WTC11 (cell line): ENCODE data around the gene ZNRF1. TPM values are rescaled to one million over a fixed set of nuclear protein-coding genes. Genes with fewer than 3 reads are reported as not detected.

Source experiments
- ATAC-seq: fragments of 200-7000 bp; cut with Tn5 transposase; 2 replicates; pipeline ENCODE4 v1.10.0; 2021; ENCODE audit warnings: mild to moderate bottlenecking, moderate library complexity
- CTCF ChIA-PET: fragments of 300-600 bp; sonication (Branson Sonifier 250); formaldehyde crosslinking; loops from one replicate; lab custom pipeline; 2021; ENCODE audit warnings: antibody characterized with exemption; lab: Charles Lee
- POLR2A ChIA-PET: fragments of 350-600 bp; sonication (Branson Sonifier 250); formaldehyde crosslinking; loops from one replicate; lab custom pipeline; 2021; ENCODE audit warnings: antibody characterized with exemption; lab: Charles Lee
- DNase-seq: peaks from one replicate; pipeline ENCODE4 v3.0.0; 2021; ENCODE audit warnings: low spot score
- H3K27ac Mint-ChIP-seq: 2 replicates; pipeline ENCODE4 v1.8.0; 2021; ENCODE audit warnings: mixed read lengths
- H3K27me3 Mint-ChIP-seq: 2 replicates; pipeline ENCODE4 v1.8.0; 2021; ENCODE audit warnings: low read depth, mild to moderate bottlenecking, moderate library complexity, mixed read lengths
- H3K36me3 Mint-ChIP-seq: 2 replicates; pipeline ENCODE4 v1.8.0; 2021; ENCODE audit warnings: mixed read lengths
- H3K4me1 Mint-ChIP-seq: 2 replicates; pipeline ENCODE4 v1.8.0; 2022; ENCODE audit warnings: mixed read lengths
- H3K4me3 Mint-ChIP-seq: 2 replicates; pipeline ENCODE4 v1.8.0; 2021; ENCODE audit warnings: mild to moderate bottlenecking, moderate library complexity, mixed read lengths
- H3K9me3 Mint-ChIP-seq: 2 replicates; pipeline ENCODE4 v1.8.0; 2021; ENCODE audit warnings: mixed read lengths
- AFF4 ChIP-seq: sonication (generic); formaldehyde crosslinking; IDR thresholded peaks from 2 replicates; pipeline ENCODE4 v1.8.1; 2023; ENCODE audit warnings: mild to moderate bottlenecking, missing genetic modification reagents, borderline replicate concordance
- CBFB ChIP-seq: sonication (generic); formaldehyde crosslinking; IDR thresholded peaks from 2 replicates; pipeline ENCODE4 v1.8.1; 2022; ENCODE audit warnings: mild to moderate bottlenecking, low read depth, missing genetic modification reagents
- FOXJ3 ChIP-seq: sonication (generic); formaldehyde crosslinking; IDR thresholded peaks from 2 replicates; pipeline ENCODE4 v1.9.0; 2021; ENCODE audit warnings: missing genetic modification reagents, mild to moderate bottlenecking, borderline replicate concordance
- FOXP1 ChIP-seq: sonication (generic); formaldehyde crosslinking; IDR thresholded peaks from 2 replicates; pipeline ENCODE4 v1.8.0; 2022; ENCODE audit warnings: missing genetic modification reagents, mild to moderate bottlenecking, moderate library complexity, borderline replicate concordance
- HMGXB4 ChIP-seq: sonication (generic); formaldehyde crosslinking; IDR thresholded peaks from 2 replicates; pipeline ENCODE4 v1.8.1; 2023; ENCODE audit warnings: mild to moderate bottlenecking, moderate library complexity, missing genetic modification reagents
- OVOL2 ChIP-seq: fragments of 250-450 bp; sonication (Bioruptor Pico); IDR thresholded peaks from 2 replicates; pipeline ENCODE4 v1.9.0; 2021; ENCODE audit warnings: mild to moderate bottlenecking, borderline replicate concordance
- SMAD3 ChIP-seq: sonication (generic); formaldehyde crosslinking; IDR thresholded peaks from 2 replicates; pipeline ENCODE4 v1.8.0; 2022; ENCODE audit warnings: missing genetic modification reagents, mild to moderate bottlenecking, borderline replicate concordance
- SMAD4 ChIP-seq: sonication (generic); formaldehyde crosslinking; IDR thresholded peaks from 2 replicates; pipeline ENCODE4 v1.8.0; 2022; ENCODE audit warnings: mild to moderate bottlenecking, missing genetic modification reagents
- SOX15 ChIP-seq: fragments of 250-450 bp; sonication (Bioruptor Pico); IDR thresholded peaks from 2 replicates; pipeline ENCODE4 v1.9.0; 2021; ENCODE audit warnings: mild to moderate bottlenecking
- TEAD4 ChIP-seq: sonication (generic); formaldehyde crosslinking; IDR thresholded peaks from 2 replicates; pipeline ENCODE4 v1.8.0; 2022; ENCODE audit warnings: mild to moderate bottlenecking, missing genetic modification reagents
- ZNF232 ChIP-seq: sonication (generic); formaldehyde crosslinking; IDR thresholded peaks from 2 replicates; pipeline ENCODE4 v1.8.0; 2022; ENCODE audit warnings: mild to moderate bottlenecking, missing genetic modification reagents
- ZNF281 ChIP-seq: sonication (generic); formaldehyde crosslinking; IDR thresholded peaks from 2 replicates; pipeline ENCODE4 v1.8.0; 2023; ENCODE audit warnings: mild to moderate bottlenecking, missing genetic modification reagents
- ZNF396 ChIP-seq: fragments of 250-450 bp; sonication (Bioruptor Pico); IDR thresholded peaks from 2 replicates; pipeline ENCODE4 v1.8.0; 2021; ENCODE audit warnings: mild to moderate bottlenecking, moderate library complexity, borderline replicate concordance
- ZNF512 ChIP-seq: sonication (generic); formaldehyde crosslinking; IDR thresholded peaks from 2 replicates; pipeline ENCODE4 v1.8.1; 2022; ENCODE audit warnings: missing genetic modification reagents, borderline replicate concordance
- ZNF532 ChIP-seq: fragments of 250-450 bp; sonication (Bioruptor Pico); IDR thresholded peaks from 2 replicates; pipeline ENCODE4 v1.9.0; 2021; ENCODE audit warnings: mild to moderate bottlenecking, borderline replicate concordance
- total RNA-seq: library from RNA; stranded (reverse); gene quantifications from 3 replicates; pipeline ENCODE4 v1.2.3, GENCODE V29; 2021

ZNRF1 gene
- total RNA-seq, 1 experiment from 2014 or later = 47.6 TPM

GRCh38 chr16:75075688-75076268, 77.0 kb downstream of the ZNRF1 start:
- TF ChIP-seq OVOL2 (CRISPR knock-in tag) (no peak), AFF4 (CRISPR knock-in tag) (no peak), CBFB (CRISPR knock-in tag) (no peak), ZNF396 (no peak), ZNF512 (CRISPR knock-in tag) (no peak), FOXP1 (CRISPR knock-in tag) (no peak), ZNF281 (CRISPR knock-in tag) (no peak), FOXJ3 (CRISPR knock-in tag) (no peak), SMAD3 (CRISPR knock-in tag) (no peak), ZNF532 (CRISPR knock-in tag) (no peak), TEAD4 (no peak)
- Mint-ChIP-seq H3K36me3 (peaks cover 9% of the 10 kb centered on the region), H3K9me3 (peaks cover 8% of the 10 kb centered on the region; the same call in 1 of the 2 replicates), H3K4me3 (no peak overlapping the region), H3K4me1 (peaks cover 35% of the 10 kb centered on the region), H3K27ac (no peak overlapping the region), H3K27me3 (no peaks in the 10 kb centered on the region)
- no peak for ATAC-seq
- no peak for DNase-seq
- ChIA-PET CTCF (no interaction called here), POLR2A (no interaction called here)

GRCh38 chr16:75078886-75079285, 80.1 kb downstream of the ZNRF1 start:
- ChIA-PET CTCF (interaction anchor here (2.6 kb wide), 1 partner anchor 33 kb away, joined by 11 read pairs; no protein-coding TSS in a partner anchor), POLR2A (no interaction called here)
- H3K27me3 Mint-ChIP-seq = no peaks in the 10 kb centered on the region
- ATAC-seq (no peak), DNase-seq (no peak)
- H3K27ac Mint-ChIP-seq = peak overlapping the region; percentile 83
- peaks cover 25% of the 10 kb centered on the region for H3K4me1 Mint-ChIP-seq
- H3K4me3 Mint-ChIP-seq = no peak overlapping the region
- peaks cover 8% of the 10 kb centered on the region; the same call in 1 of the 2 replicates for H3K9me3 Mint-ChIP-seq
- H3K36me3 Mint-ChIP-seq = peaks cover 9% of the 10 kb centered on the region
- TF ChIP-seq SMAD4 (no peak), AFF4 (CRISPR knock-in tag) (no peak), ZNF232 (CRISPR knock-in tag) (no peak), HMGXB4 (CRISPR knock-in tag) (no peak), SOX15 (no peak)
